GM19035 (cell line): Measurements from ENCODE around the gene ARRDC3.
"Not testable (repeated sequence)": the region's sequence is repeated elsewhere in the genome, so short reads cannot be mapped to it uniquely, and the experiment has no call there.

Experiments used
- ATAC-seq: cut with Tn5 transposase; IDR thresholded peaks from one replicate; pipeline ENCODE4 v1.9.1; 2021; ENCODE audit not compliant: unreplicated experiment

The ARRDC3 gene

DNA sequence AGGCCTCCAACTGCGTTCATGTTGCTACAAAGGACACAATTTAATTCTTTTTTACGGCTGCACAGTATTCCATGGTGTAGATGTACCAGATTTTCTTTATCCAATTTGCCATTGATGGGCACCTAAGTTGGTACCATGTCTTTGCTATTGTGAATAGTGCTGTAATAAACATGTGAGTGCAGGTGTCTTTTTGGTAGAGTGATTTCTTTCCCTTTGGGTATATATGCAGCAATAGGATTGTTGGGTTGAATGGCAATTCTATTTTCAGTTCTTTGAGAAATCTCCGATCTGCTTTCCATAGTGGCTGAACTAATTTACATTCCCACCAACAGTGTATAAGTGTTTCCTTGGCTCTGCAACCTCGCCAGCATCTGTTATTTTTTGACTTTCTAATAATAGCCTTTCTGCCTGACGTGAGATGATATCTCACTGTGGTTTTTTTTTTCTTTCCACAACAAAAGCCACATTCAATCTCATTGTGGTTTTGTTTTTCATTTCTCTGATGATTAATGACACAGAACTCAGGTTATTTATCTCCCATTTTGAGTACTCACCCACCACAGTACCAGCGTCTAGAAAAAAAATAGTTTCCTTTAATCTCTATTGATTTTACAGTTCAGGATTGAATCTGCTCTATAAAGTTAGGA is 21.9 kb downstream of the ARRDC3 start:
- ATAC-seq = peak; percentile 87

DNA sequence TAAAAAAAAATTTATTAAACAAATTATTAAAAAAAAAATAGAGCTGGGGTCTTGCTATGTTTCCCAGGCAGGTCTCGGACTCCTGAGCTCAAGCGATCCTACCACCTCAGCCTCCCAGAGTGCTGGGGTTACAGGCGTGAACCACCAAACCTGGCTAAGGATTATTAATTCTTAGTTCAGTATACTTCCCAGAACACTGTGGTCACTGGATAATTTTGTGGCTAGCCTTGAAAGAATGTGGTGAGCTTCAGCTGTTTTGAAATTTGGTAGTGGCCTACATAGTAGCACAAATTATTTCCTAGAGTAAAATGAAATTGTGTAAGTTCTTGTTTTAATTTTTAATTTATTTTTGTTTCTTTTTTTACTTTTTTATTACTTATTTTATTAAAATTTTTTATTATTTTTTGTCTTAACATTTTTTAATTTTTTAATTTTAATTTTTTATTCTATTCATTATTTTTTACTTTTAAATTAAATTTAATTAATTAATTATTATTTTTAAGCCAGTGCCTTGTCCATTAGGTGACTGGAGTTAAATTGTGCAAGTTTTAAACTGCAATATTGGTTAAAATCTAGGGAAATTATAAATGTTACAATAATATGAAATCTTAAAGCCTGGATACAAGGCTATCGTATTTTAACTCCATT is 23.0 kb downstream of the ARRDC3 start:
- no peak for ATAC-seq

DNA sequence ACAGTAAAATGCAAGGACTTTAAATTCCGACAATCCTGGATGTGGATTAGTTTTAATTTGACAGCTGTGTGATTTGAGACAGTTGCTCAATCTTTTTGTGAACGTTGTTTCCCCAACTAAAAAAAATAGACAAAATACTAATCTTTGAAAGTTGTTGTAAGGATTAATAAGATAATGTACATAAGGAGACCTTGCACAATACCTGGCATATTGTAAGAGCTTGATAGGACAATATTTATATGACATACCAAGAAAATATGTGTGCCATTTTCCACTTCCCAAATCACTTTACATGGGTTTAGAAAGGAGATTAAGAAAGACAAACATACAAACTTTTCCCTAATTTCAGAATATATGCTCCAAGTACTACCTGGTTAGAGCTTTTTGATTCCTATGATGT is 25.3 kb downstream of the ARRDC3 start:
- ATAC-seq = no peak

DNA sequence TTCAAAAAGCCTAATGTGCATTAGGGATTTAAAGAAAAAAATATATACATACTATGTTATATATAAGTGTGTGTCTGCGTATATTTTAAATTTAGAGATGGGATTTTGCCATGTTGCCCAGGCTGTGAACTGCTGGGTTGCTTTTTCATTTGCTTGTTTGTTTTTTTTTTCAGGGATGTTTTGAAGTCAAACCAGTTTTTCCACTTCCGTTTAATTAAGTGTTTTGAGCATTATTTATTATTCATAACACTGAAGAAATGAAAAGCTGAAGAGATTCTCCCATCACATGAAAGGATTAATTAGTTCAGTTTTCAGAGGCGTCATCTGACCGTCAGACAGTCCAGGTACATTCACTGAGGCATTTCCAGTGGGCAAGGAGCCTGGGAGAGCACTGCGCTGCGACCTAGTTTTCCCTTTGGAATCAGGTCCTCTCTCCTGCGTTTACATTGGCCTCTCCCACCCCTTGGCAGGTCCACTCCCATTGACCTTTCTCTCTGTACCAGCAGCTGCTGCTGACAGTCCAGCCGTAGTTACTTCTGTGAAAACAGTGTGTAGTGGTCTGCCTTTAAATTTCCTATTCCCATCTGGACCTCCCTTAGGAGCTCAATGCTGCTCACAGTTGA is 26.0 kb downstream of the ARRDC3 start:
- no peak for ATAC-seq

DNA sequence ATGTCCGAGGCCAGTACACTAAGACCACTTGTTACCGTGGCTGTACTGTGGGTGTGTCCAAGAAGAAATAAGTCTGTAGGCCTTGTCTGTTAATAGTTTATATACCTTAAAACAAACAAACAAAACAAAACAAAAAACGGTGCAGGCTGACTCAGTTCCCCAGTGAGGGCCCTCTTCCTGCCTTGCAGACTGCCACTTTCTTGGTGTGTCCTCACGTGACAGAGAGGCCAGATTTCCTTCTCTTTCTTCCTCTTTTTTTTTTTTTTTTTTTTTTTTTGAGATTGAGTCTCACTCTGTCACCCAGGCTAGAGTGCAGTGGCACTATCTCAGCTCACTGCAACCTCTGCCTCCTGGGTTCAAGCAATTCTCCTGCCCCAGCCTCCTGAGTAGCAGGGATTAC is 28.2 kb downstream of the ARRDC3 start:
- ATAC-seq = peak; percentile 61

DNA sequence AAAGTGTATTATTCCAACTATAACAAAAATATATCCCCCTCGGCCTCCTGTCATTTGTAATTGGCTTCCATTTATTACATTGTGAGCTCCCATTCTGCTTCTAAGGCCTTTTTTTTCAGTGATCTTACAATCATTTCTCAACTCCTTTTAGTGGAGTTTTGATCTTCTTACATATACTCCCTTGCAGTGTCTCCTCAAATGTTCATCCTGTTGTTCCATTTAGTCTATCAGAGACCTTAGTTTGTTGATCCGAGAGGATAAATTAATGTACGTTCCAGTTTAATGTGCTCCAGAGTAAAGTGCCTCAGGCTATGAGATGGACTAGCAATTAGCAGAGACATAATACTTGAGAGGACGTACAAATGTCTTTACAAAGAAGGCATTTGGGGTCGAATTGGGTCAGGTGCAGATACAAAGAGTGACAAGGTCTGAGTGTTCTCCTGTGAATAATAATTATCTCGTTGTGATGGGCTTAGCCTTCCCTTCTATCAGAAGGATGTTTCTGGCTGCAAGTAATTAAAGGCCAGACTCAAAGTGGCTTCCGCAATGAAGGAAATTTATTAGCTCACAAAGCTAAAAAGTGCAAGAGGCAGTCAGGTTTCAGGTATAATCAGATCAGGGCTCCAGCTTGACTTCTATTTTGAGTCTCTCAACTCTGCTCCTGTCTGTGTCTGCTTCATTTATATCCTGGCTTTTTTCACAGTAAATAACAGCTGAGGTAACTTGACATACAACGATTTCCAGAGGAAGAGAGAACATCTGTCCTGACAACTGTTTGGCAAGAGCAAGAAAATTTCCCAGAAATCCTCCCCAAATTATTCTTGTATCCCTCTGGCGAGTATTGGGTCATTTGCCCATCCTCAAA is 30.1 kb downstream of the ARRDC3 start:
- no peak for ATAC-seq

DNA sequence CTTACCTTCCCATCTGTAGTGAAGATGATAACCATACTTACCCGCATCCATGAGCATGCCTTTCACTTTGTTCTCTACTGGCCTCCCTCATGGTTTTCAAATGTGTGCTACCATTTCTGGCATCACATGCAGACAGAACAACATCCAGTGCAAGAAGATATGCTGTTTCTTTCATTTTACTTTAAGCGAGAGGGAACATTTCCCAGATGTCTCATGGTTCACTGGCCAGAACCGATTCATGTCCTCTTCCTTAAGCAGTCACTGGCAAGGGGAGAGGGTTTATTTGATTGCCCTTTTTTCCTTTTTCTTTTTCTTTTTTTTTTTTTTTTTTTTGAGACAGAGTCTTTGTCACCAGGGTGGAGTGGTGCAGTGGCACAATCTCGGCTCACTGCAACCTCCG is 37.7 kb downstream of the ARRDC3 start:
- no peak for ATAC-seq

DNA sequence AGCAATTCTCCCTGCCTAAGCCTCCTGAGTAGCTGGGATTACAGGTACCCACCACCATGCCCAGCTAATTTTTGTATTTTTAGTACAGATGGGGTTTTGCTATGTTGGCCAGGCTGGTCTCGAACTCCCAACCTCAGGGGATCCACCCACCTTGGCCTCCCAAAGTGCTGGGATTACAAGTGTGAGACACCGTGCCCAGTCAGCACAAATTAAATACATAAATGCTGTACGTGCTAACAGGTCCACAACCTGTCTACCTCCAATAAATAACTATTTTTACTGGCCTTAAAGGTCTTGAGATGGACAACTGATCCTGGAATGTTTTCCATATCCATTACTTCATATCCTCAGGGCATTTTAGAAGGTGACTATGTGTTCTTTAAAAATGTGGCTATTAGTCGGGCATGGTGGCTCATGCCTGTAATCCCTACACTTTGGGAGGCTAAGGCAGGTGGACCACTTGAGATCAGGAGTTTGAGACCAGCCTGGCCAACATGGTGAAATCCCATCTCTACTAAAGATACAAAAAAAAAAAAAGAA is 38.4 kb downstream of the ARRDC3 start:
- not testable (repeated sequence) for ATAC-seq

DNA sequence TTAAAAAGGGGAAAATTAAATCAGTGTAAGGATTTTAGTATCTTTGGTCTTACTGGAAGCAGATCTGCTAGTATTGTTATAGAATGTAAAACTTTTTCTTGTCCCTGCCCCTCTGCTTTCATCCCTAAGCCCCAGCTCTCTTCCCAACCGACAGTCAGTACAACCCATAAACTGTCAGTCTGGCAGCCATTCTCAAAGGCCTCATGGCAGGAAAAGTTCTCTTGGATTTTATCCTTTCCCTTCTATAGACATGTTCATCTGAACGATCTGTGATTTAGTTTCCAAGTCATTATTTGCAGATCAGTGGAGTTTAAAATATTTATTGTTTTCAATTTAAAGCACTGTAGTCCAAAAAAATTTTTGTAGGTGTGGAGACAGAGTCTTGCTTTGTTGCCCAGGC is 39.2 kb downstream of the ARRDC3 start:
- no peak for ATAC-seq

DNA sequence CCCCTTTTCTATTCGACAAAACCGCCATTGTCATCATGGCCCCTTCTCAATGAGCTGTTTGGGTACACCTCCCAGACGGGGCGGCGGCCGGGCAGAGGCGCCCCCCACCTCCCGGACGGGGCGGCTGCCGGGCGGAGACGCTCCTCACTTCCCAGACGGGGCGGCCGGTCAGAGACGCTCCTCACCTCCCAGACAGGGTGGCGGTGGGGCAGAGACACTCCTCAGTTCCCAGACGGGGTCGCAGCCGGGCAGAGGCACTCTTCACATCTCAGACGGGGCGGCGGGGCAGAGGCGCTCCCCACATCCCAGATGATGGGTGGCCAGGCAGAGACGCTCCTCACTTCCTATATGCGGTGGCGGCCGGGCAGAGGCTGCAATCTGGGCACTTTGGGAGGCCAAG is 40.2 kb downstream of the ARRDC3 start:
- ATAC-seq = not testable (repeated sequence)

DNA sequence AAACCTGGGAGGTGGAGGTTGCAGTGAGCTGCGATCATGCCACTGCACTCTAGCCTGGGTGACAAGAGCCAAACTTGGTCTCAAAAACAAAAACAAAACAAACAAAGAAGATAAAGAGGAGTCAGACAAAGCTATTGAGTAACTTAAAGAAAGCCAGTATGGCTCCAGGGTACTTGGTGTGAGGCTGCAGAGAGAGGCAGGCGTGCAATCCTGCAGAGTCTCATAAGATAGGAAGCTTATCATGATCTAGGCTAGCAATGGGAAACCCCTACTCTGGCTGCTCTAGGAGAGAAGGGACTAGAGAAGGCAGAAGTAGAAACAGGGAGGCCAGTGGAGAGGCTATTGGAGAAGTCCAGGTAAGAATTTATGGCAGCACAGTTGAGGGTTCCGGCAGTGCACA is 42.0 kb downstream of the ARRDC3 start:
- ATAC-seq = no peak

DNA sequence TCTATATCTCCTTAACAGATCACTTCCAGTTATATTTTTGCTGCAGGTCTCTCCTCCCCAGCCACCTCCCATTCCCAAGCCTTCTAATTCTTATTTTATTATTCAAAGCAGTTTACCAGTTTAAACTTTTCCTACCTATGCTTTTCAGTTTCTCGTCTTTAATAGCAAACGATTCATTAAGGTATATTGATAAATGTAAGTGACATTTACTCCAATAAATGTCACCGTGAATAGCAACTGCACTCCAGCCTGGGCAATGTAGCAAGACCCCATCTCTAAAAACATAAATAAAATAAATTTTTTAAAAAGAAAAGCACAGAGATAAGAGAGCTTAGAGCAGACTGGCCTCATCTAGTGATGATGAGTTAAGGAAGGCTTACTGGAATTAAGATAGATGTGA is 42.6 kb downstream of the ARRDC3 start:
- no peak for ATAC-seq

DNA sequence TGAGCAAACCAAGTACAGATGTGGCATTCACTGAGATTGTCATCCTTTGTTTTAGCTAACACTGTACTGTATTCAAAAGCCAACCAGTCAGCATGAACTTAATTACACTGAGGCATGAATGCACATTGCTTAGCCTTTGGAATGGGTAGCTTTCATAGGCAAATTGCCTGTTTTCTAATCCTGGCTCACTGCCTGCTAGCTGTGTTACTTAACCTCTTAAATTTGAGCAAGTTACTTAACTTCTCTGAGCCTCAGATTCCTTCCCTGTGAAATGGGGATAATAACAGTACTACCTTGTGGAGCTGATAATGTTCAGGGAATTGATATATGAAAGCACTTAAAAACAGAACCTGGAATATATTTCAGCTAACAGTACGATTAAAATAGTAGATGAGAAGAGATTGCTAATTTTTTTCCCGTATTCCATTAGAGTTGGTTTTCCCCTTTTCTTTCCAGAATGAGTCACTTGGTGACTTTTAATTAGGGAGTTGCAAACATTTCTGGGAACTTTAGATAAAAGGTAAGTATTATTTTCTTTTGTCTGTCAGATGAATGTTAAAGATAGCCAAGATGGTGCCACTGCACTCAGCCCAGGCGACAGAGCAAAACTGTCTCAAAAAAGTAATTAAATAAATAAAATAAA is 43.9 kb downstream of the ARRDC3 start:
- no peak for ATAC-seq

DNA sequence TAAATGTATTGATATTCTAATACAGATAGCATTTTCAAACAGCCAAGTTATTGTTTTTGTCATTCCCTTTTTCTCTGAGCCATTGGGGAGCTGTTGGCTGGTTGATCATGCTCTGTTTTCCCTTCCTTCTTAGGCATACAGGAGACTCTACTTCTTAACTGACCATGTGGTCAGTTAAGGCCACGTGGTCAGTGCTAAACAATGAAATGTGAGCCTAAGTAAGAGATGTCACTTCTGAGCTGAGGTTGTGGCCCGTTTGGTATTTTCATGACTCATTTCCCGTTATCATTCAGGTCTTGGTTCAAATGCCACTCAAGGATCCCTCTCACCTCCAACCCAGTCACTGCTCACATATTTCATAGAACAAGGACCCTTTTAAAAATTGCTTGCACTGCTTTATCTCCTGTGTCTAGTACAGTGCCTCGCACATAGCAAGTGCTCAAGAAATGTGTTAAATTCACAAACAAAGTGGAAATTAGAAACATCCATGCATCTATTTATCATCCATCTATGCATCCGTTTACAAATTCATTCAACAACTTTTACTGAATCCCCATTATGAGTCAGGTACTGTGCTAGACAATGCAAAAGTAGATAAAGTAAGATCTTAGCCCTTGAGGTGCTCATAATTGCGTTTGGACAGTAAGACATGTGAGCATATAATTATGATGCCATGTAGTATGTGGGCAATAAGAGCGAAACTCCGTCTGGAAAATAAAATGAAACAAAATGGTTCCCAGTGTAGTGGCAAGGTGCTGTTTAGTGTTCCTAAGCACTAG is 50.7 kb downstream of the ARRDC3 start:
- ATAC-seq = peak; percentile 57

DNA sequence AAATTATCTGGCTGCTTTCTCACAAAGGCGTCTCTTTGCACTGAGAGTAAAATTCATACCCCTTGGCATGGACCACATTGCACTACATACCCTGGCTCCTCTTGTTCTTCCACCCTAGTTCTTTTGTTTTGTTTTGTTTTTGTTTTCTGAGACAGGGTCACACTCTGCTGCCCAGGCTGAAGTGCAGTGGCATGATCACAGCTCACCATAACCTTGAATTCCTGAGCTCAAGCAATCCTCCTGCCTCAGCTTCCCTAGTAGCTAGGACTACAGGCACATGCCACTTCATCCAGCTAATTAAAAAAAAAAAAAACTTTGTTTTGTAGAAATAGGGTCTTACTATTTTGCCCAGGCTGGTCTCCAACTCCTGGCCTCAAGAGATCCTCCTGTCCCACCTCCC is 51.4 kb downstream of the ARRDC3 start:
- ATAC-seq = no peak

DNA sequence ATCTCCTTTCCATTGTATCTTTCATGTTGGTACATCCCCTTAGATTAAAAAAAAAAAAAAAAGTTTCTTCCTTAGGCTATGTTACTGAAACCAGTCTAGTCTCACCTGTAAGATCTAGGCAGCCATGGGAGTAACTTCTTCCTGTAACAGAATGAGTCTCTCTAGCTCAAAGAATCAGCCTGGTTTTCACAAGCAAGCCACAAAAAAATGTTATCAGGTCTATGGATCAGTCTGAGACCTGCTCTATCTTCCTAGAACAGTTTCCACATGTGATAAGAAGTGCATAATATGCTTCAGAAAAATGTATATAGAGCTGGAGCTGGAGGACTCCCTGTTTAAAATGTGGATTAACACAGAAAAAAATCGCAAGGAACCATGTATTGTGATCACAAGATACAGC is 53.8 kb downstream of the ARRDC3 start:
- ATAC-seq = no peak

DNA sequence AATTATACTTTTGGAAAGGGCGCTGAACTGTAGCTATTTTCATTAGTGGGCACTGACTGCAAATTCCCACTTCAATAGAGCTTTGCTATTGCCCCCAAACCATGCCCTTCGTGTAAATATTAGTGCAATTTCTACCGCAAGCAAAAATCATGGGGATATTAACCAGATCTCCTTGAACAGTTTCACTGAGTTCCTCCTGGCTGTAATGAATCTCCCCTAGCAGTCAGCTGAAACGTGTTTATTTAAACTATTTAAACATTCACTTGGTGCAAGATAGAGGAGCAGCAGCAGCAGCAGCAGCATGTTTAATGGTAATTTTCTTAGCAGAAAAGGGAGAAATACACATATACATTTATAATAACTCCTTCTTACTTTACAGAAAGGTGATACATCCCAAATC is 54.4 kb downstream of the ARRDC3 start:
- no peak for ATAC-seq

DNA sequence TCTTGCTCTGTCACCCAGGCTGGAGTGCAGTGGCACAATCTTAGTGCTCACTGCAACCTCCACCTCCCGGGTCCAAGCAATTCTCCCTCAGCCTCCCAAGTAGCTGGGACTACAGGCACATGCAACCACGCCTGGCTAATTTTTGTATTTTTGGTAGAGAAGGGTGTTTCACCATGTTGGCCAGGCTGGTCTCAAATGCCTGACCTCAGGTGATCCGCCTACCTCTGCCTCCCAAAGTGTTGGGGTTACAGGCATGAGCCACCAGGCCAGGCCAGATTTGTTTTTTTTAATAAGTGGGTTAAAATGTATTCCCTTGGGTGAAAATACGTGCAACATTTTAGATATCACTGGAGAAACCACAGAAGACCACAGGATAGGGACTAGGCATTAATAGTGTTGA is 60.1 kb downstream of the ARRDC3 start:
- not testable (repeated sequence) for ATAC-seq

DNA sequence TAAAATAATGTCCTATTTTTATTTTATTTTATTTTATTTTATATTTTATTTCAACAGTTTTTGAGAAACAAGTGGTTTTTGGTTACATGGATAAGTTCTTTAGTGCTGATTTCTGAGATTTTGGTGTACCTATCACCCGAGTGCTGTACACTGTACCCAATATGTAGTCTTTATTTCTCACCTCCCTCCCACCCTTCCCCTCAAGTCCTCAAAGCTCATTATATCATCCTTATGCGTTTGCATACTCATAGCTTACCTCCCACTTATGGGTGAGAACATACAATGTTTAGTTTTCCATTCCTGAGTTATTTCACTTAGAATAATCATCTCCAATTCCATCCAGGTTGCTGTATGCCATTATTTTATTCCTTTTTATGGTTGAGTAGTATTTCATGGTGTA is 63.5 kb downstream of the ARRDC3 start:
- ATAC-seq = no peak

DNA sequence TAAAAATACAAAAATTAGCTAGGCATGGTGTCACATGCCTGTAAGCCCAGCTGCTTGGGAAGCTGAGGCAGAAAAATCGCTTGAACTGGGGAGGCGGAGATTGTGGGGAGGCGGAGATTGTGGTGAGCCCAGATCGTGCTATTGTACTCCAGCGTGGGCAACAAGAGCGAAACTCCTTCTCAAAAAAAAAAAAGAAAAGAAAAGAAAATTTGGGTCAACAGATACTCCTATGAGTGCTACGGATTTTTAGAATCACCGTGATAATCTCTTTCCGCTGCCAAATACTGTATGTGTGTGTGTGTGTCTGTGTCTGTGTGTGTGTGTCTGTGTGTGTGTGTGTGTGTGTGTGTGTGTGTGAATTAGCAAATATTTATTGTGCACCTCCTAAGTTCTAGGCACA is 64.4 kb downstream of the ARRDC3 start:
- no peak for ATAC-seq
